Measurements from ENCODE around the gene SSC4D. TPM values are rescaled to one million over a fixed set of nuclear protein-coding genes. Genes with fewer than 3 reads are reported as not detected.
A peak's percentile ranks its signal among the peaks of the same experiment; 100 is the strongest.

Gene SSC4D
- total and polyA plus RNA-seq, 9 of the 15 experiments (the other 6 are each of a cell fraction or from before 2014, with no cell fraction given) = 0.06 to 1.1 (median 0.85) TPM; not detected in 1

GRCh38 chr7:76395965-76396726, 13.4 kb downstream of the SSC4D start (continued):
- TF ChIP-seq E2F8 (IDR thresholded peaks at IDR 0.05; ENCODE audit: low read depth, partially characterized antibody) (no peak), NCOR1 (IDR thresholded peaks at IDR 0.05) (no peak), SRSF3 (IDR thresholded peaks at IDR 0.05; ENCODE audit: insufficient read depth, low read length) (no peak), KAT8 (IDR thresholded peaks at IDR 0.05; ENCODE audit: low read depth) (no peak), NFATC3 (IDR thresholded peaks at IDR 0.05) (no peak), KHSRP (IDR thresholded peaks at IDR 0.05) (no peak), PHB2 (IDR thresholded peaks at IDR 0.05; ENCODE audit: low read depth) (no peak), RB1 (IDR thresholded peaks at IDR 0.05; ENCODE audit: low read depth) (no peak), ID3 (CRISPR knock-in tag; IDR thresholded peaks at IDR 0.05) (no peak), ID3 (tag; IDR thresholded peaks at IDR 0.05) (no peak), MYNN (IDR thresholded peaks at IDR 0.05) (peak; percentile 72; the same call in 1 of the 2 replicates), MYNN (CRISPR knock-in tag; IDR thresholded peaks at IDR 0.05) (no peak), PTTG1 (tag; IDR thresholded peaks at IDR 0.05; ENCODE audit: low read depth) (no peak), ZNF77 (CRISPR knock-in tag; IDR thresholded peaks at IDR 0.05) (no peak), GTF2A2 (tag; IDR thresholded peaks at IDR 0.05) (no peak), NRF1 (conservative IDR thresholded peaks at IDR 0.05 in 1 of 2, IDR thresholded peaks at IDR 0.05 in 1 of 2) (peak; percentile 21 to 25; a peak in 1 of 4 replicates), ZBTB17 (CRISPR knock-in tag; IDR thresholded peaks at IDR 0.05) (no peak), HBP1 (CRISPR knock-in tag; IDR thresholded peaks at IDR 0.05) (no peak), MAFG (tag; conservative IDR thresholded peaks at IDR 0.05) (no peak), STAT6 (CRISPR knock-in tag; IDR thresholded peaks at IDR 0.05) (0 out of 2 replicates have a peak, but pooled peaks have one; percentile 29), EP400 (IDR thresholded peaks at IDR 0.05) (peak; percentile 17; the same call in 1 of the 2 replicates), FOSL1 (tag; conservative IDR thresholded peaks at IDR 0.05) (no peak), HNRNPK (IDR thresholded peaks at IDR 0.05; ENCODE audit: low read depth, low read length, poor library complexity, severe bottlenecking) (no peak), STAG1 (CRISPR knock-in tag; IDR thresholded peaks at IDR 0.05; ENCODE audit: borderline replicate concordance) (no peak)

All from K562 (cell line).